ENCODE measurements around the gene GGNBP2. TPM values are rescaled to one million over a fixed set of nuclear protein-coding genes. Genes with fewer than 3 reads are reported as not detected.

The GGNBP2 gene
- total RNA-seq, 1 donor from 2014 or later: 118 TPM

DNA sequence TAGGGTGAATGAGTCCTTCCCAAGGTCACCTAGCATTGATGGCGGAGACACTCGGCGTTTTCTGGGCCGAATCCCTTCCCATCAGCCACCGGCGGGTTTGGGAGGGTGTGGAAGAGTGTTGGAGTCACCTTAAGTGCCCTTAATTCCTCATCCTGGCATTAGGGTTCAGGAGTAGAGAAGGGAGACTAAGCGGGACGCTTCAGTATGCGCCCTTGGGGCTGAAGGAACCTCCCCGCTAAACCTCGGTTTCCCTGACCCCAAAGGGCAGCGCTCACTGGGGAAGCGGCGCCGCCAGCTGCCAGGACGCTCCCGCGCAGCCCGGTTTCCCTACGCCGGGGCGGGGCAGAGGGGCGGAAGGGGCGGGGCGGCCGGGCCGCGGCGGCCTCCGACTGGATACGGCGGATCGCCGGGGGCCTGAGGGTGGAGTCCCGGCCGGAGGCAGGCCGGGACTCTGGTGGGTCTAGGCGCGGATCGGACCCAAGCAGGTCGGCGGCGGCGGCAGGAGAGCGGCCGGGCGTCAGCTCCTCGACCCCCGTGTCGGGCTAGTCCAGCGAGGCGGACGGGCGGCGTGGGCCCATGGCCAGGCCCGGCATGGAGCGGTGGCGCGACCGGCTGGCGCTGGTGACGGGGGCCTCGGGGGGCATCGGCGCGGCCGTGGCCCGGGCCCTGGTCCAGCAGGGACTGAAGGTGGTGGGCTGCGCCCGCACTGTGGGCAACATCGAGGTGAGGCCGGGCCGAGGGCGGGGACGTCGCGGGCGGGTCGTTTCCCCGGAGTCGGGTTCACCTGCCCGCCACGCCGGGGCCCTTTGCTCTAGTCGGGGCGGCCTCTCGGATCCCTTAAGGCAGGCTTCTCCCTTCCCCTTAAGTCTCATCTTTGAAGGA is 47.0 kb downstream of the GGNBP2 start, which contains the start of gene DHRS11:
DHRS11 (plus strand) TSS at position 446 of the 882 bp plus-strand sequence; CDS start at position 577, 131 bp downstream.
- H3K27ac Mint-ChIP-seq: peak within 1 kb of the TSS; percentile 46
- TF ChIP-seq, protein P1, sequence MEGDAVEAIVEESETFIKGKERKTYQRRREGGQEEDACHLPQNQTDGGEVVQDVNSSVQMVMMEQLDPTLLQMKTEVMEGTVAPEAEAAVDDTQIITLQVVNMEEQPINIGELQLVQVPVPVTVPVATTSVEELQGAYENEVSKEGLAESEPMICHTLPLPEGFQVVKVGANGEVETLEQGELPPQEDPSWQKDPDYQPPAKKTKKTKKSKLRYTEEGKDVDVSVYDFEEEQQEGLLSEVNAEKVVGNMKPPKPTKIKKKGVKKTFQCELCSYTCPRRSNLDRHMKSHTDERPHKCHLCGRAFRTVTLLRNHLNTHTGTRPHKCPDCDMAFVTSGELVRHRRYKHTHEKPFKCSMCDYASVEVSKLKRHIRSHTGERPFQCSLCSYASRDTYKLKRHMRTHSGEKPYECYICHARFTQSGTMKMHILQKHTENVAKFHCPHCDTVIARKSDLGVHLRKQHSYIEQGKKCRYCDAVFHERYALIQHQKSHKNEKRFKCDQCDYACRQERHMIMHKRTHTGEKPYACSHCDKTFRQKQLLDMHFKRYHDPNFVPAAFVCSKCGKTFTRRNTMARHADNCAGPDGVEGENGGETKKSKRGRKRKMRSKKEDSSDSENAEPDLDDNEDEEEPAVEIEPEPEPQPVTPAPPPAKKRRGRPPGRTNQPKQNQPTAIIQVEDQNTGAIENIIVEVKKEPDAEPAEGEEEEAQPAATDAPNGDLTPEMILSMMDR (IDR thresholded peaks at IDR 0.05): no peak
- H3K9me3 Mint-ChIP-seq: no peaks in the 10 kb centered on the region
- H3K4me1 Mint-ChIP-seq: peaks cover 13% of the 10 kb centered on the region
- H3K4me3 Mint-ChIP-seq: peak within 1 kb of the TSS; percentile 78
- H3K36me3 Mint-ChIP-seq (ENCODE audit: low read depth): peaks cover 31% of the 10 kb centered on the region
- ChIA-PET POLR2A (interaction anchor here (0.8 to 1.9 kb wide), 3 partner anchors 9 to 10 kb away, joined by 3 to 13 read pairs (median 3); partner anchors contain the start of gene MRM1), CTCF (interaction anchor here (3.2 kb wide), 1 partner anchor 11 kb away, joined by 17 read pairs; the partner anchor contains the start of gene MRM1)
- ATAC-seq (ENCODE audit: low read depth): peak; percentile 96
- peak; percentile 76 for DNase-seq
- intact Hi-C loops (cut with micrococcal nuclease): loop anchor here (1.0 to 2.0 kb wide), 4 partner anchors 10 to 105 kb away; partner anchors contain the start of genes GGNBP2, MRM1 and ZNHIT3
- H3K27me3 Mint-ChIP-seq: no peaks in the 10 kb centered on the region

DNA sequence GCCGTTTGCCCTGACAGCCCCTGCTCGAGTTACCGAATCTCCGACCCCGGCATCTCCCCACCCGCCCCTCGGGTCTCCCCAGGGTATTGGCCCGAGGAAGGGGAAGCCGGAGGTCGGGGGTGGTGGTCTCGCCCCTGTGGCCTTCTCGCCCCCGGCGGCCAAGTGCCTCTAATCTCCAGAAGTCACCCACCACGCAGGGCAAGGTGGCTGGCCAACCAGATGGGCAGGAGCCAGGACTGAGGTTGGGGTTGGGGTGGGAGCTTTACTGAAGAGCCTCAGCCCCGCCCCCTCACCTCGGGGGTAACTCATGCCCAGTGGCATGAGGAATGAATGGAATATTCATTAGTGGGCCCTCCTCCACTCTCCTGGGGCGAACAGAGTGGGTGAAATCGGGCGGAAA is 47.6 kb downstream of the GGNBP2 start:
- TF ChIP-seq, protein P1 (IDR thresholded peaks at IDR 0.05): no peak
- Mint-ChIP-seq H3K9me3 (no peaks in the 10 kb centered on the region), H3K36me3 (ENCODE audit: low read depth) (peaks cover 25% of the 10 kb centered on the region), H3K4me1 (peaks cover 13% of the 10 kb centered on the region), H3K4me3 (peak overlapping the region; percentile 78), H3K27ac (no peak overlapping the region), H3K27me3 (no peaks in the 10 kb centered on the region)
- ATAC-seq (ENCODE audit: low read depth): no peak
- ChIA-PET POLR2A (interaction anchor here (1.9 kb wide), 1 partner anchor 9 kb away, joined by 13 read pairs; the partner anchor contains the start of gene MRM1), CTCF (interaction anchor here (3.2 kb wide), 1 partner anchor 11 kb away, joined by 17 read pairs; the partner anchor contains the start of gene MRM1)
- intact Hi-C loops (cut with micrococcal nuclease): no loop called here
- no peak for DNase-seq

DNA sequence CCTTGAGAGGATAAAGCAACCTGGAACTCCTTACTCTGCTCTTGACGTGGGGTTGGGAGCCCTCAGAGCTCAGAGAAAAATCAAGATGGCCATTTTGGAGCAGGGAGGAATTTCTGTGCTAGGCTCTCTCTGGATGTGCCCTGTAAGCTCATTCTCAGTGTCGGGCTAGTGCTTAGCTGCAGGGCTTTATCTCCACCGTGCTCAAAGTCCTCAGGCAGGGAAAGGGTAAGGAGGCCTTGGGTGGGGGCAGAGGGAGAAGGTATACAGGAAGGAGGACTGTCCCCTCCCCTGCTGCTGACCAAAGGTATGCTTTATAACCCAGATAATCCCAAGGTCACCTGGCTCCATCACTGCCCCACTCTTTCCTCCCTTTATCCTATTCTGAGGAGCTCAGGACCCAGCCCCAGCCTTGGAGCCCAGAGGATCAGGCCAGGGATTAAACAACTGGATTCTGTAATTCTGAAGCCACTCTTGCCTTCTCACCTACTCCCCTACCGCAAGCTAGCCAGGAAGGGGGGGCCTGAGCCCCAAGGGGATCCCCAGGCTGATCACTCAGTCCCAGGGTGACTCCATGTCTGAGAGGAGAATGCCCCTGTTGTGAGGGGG is 48.1 kb downstream of the GGNBP2 start:
- Mint-ChIP-seq H3K4me3 (peak overlapping the region; percentile 78), H3K4me1 (peaks cover 13% of the 10 kb centered on the region), H3K27me3 (no peaks in the 10 kb centered on the region), H3K9me3 (no peaks in the 10 kb centered on the region), H3K27ac (no peak overlapping the region), H3K36me3 (ENCODE audit: low read depth) (peaks cover 20% of the 10 kb centered on the region)
- TF ChIP-seq, protein P1 (IDR thresholded peaks at IDR 0.05): no peak
- no peak for ATAC-seq (ENCODE audit: low read depth)
- ChIA-PET CTCF (interaction anchor here (3.2 kb wide), 1 partner anchor 10 kb away, joined by 17 read pairs; the partner anchor contains the start of gene MRM1), POLR2A (interaction anchor here (1.9 kb wide), 1 partner anchor 8 kb away, joined by 13 read pairs; the partner anchor contains the start of gene MRM1)
- no peak for DNase-seq
- intact Hi-C loops (cut with micrococcal nuclease): no loop called here

GRCh38 chr17:36593656-36594316 is 49.1 kb downstream of the GGNBP2 start:
- Mint-ChIP-seq H3K9me3 (no peaks in the 10 kb centered on the region), H3K4me3 (no peak overlapping the region), H3K36me3 (ENCODE audit: low read depth) (peaks cover 13% of the 10 kb centered on the region), H3K27me3 (no peaks in the 10 kb centered on the region), H3K27ac (no peak overlapping the region), H3K4me1 (peaks cover 13% of the 10 kb centered on the region)
- DNase-seq (no peak), ATAC-seq (ENCODE audit: low read depth) (no peak)
- intact Hi-C loops (cut with micrococcal nuclease): no loop called here
- TF ChIP-seq, protein P1 (IDR thresholded peaks at IDR 0.05): no peak
- POLR2A ChIA-PET: interaction anchor here (1.9 kb wide), 1 partner anchor 8 kb away, joined by 13 read pairs; the partner anchor contains the start of gene MRM1
- CTCF ChIA-PET: interaction anchor here (3.2 kb wide), 1 partner anchor 9 kb away, joined by 17 read pairs; the partner anchor contains the start of gene MRM1

Measured in activated B cell treated with CpG ODN at 0.5 μM for 24 hours (primary cell).